Neural cell (in vitro differentiated cells): ENCODE results near the gene TMC1.

Experiments
- CTCF ChIP-seq: fragments of 450-650 bp; IDR thresholded peaks from 2 replicates; pipeline ENCODE4 v1.5.1; 2014; ENCODE audit warnings: antibody characterized with exemption, mild to moderate bottlenecking, moderate library complexity; ENCODE audit not compliant: poor library complexity, severe bottlenecking
- EP300 ChIP-seq: fragments of 450-650 bp; conservative IDR thresholded peaks from 2 replicates; pipeline ENCODE4 v1.6.1; 2014; ENCODE audit warnings: antibody characterized with exemption, mild to moderate bottlenecking, moderate library complexity; ENCODE audit not compliant: poor library complexity, severe bottlenecking
- EZH2 ChIP-seq: fragments of 200-600, 300-800 bp; shearing (Covaris generic), sonication (generic); IDR thresholded peaks from 2 replicates; pipeline ENCODE4 v1.6.1; 2014; ENCODE audit warnings: antibody characterized with exemption, low read length, borderline replicate concordance, mild to moderate bottlenecking; ENCODE audit not compliant: insufficient read depth, poor library complexity, severe bottlenecking
- MXI1 ChIP-seq: fragments of 450-650 bp; conservative IDR thresholded peaks from 2 replicates; pipeline ENCODE4 v1.6.1; 2014; ENCODE audit warnings: antibody characterized with exemption, mild to moderate bottlenecking; ENCODE audit not compliant: poor library complexity, severe bottlenecking
- POLR2AphosphoS5 ChIP-seq: IDR thresholded peaks from 2 replicates; pipeline ENCODE4 v1.6.1; 2012
- RAD21 ChIP-seq: fragments of 450-650 bp; conservative IDR thresholded peaks from 2 replicates; pipeline ENCODE4 v1.6.1; 2014; ENCODE audit warnings: antibody characterized with exemption, mild to moderate bottlenecking, moderate library complexity
- REST ChIP-seq: IDR thresholded peaks from 2 replicates; pipeline ENCODE4 v1.6.1; 2012; ENCODE audit warnings: borderline replicate concordance

- TF ChIP-seq REST (no peak), EZH2 (no peak), CTCF (no peak), RAD21 (no peak), EP300 (no peak), POLR2AphosphoS5 (no peak), MXI1 (no peak)
Observed at GRCh38 chr9:72478966-72479365, 42.4 kb upstream of the TMC1 start.
